Transverse colon (tissue), 4 donors: Measurements from ENCODE around the gene TGFB1I1. TPM values are rescaled to one million over a fixed set of nuclear protein-coding genes. Genes with fewer than 3 reads are reported as not detected.

Source experiments
- DNase-seq: peaks from one replicate; pipeline ENCODE4 v3.0.0-alpha.2; 2019
- H3K27ac ChIP-seq, 4 donors: fragments of 200-600 bp; sonication (generic); 2 replicates each; pipeline ENCODE4 v1.5.1; 2016 to 2018; ENCODE audit warnings: inconsistent platforms in 4 of 4
- H3K27me3 ChIP-seq: fragments of 200-600 bp; sonication (generic); 2 replicates; pipeline ENCODE4 v1.5.1; 2017; ENCODE audit warnings: inconsistent platforms
- H3K36me3 ChIP-seq, 4 donors: fragments of 200-600 bp; sonication (generic); 2 replicates each; pipeline ENCODE4 v1.5.1; 2017 to 2019; ENCODE audit warnings: inconsistent platforms in 4 of 4
- H3K4me1 ChIP-seq, 4 donors: fragments of 200-600 bp; sonication (generic); 2 replicates each; pipeline ENCODE4 v1.5.1; 2017 to 2020; ENCODE audit warnings: inconsistent platforms in 4 of 4
- H3K4me3 ChIP-seq, 4 donors: fragments of 200-600 bp; sonication (generic); 1 replicate in 1 of 4; 2 replicates in 3 of 4; pipeline versions ENCODE4 v1.5.1 to v1.6.1; 2017 to 2019; ENCODE audit warnings: inconsistent platforms in 4 of 4
- H3K9me3 ChIP-seq, 2 donors: fragments of 200-600 bp; sonication (generic); 2 replicates each; pipeline ENCODE4 v1.5.1; 2017 to 2019; ENCODE audit warnings: inconsistent platforms in 2 of 2
- CTCF ChIP-seq, 5 experiments: fragments of 200-600 bp in 3 of 5; fragments of 450-650 bp in 2 of 5; sonication (generic) in 3 of 5; IDR thresholded peaks; 1 replicate in 2 of 5; 2 replicates in 3 of 5; pipeline ENCODE4 v1.5.1; 2016 to 2017; ENCODE audit warnings: antibody characterized with exemption in 5 of 5, inconsistent platforms in 3 of 5, mild to moderate bottlenecking in 2 of 5, moderate library complexity in 1 of 5
- EP300 ChIP-seq: sonication (generic); formaldehyde crosslinking; IDR thresholded peaks from one replicate; pipeline ENCODE4 v1.6.1; 2017; ENCODE audit warnings: antibody characterized with exemption, low read depth
- POLR2A ChIP-seq: fragments of 450-650 bp; IDR thresholded peaks from one replicate; pipeline ENCODE4 v1.6.1; 2016; ENCODE audit warnings: antibody characterized with exemption, mild to moderate bottlenecking, moderate library complexity
- POLR2AphosphoS5 ChIP-seq, 3 donors: sonication (generic); formaldehyde crosslinking; IDR thresholded peaks; one replicate each; pipeline ENCODE4 v1.6.1; 2016; ENCODE audit warnings: antibody characterized with exemption in 3 of 3
- WGBS, 2 donors: methylation state at CpG; one replicate each; pipeline ENCODE4 v1.1.5; 2018; ENCODE audit warnings: low coverage in 1 of 2; 5-methylcytosine and 5-hydroxymethylcytosine counted together
- in situ Hi-C, 4 donors: fragments of 200-750 bp; cut with MboI; loops; one replicate each; pipeline versions ENCODE4 v1.15.0 to v1.15.1; 2017; ENCODE audit warnings: low sequenced_read_pairs in 3 of 4, low pct_ligation_motif_present in 1 of 4, low pct_unique_long_range_greater_than_20kb in 1 of 4
- intact Hi-C: fragments of 100-400 bp; cut with DNase I; formaldehyde crosslinking; loops from one replicate; pipeline ENCODE4 v1.15.1; 2023; ENCODE audit warnings: low total_unique reads
- total RNA-seq, 4 donors: library from RNA; depleted of rRNA; stranded (reverse); fragments of >200 nt; gene quantifications; one replicate each; pipeline ENCODE4 v1.1.0, GENCODE V29; 2016

Gene TGFB1I1
- total RNA-seq, 4 donors from 2014 or later, result 43.0 to 102 (median 61.4) TPM

- in situ Hi-C loops, result loop anchor here in 2 of 4 donors (25.0 kb wide), 2 partner anchors 422 to 478 kb away; partner anchors contain the start of gene HSD3B7 (in 1 of the 2)
- Histone ChIP-seq H3K4me3 (no peak overlapping the region), H3K4me1 (peaks cover 6 to 9% (median 8%) of the 10 kb centered on the region in 4 donors), H3K27me3 (no peaks in the 10 kb centered on the region), H3K9me3 (no peaks in the 10 kb centered on the region), H3K27ac (no peak overlapping the region), H3K36me3 (peaks cover 0 to 10% (median 2%) of the 10 kb centered on the region in 4 donors)
- 95% methylated on average over 17 of the region's 17 CpGs; no CpG with 5 or more reads in 1 of the 2 donors for WGBS, 2 donors
- no peak for DNase-seq
- intact Hi-C loops, result no loop called here
- no peak for TF ChIP-seq POLR2A
- TF ChIP-seq CTCF (IDR thresholded peaks at IDR 0.05), result no peak
- no peak for TF ChIP-seq EP300
- no peak for TF ChIP-seq POLR2AphosphoS5 (IDR thresholded peaks at IDR 0.05)
Observed at GRCh38 chr16:31464781-31465260, 7.1 kb upstream of the TGFB1I1 start.

DNA sequence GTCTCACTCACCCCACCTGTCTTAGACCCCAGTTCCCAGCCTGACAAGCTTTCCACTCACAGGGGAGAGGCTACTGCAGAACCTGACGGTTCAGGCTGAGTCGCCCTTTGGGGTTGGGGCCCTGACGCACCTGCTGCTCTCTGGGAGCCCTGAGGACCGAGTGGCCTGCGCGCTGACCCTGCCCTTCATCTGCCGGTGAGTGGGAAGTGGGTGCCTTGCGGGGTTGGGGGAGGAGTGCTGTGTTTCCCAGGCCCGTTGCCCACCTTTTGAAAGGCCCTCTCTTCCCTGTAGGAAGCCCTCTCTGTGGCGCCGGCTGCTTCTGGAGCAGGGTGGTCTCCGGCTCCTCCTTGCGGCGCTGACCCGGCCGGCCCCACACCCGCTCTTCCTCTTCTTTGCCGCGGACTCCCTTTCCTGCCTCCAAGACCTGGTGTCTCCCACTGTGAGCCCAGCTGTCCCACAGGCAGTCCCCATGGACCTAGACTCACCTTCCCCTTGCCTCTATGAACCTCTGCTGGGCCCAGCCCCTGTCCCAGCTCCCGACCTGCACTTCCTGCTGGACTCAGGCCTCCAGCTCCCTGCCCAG lies 6.1 kb upstream of the TGFB1I1 start:
- Histone ChIP-seq H3K36me3 (peaks cover 0 to 10% (median 2%) of the 10 kb centered on the region in 4 donors), H3K27me3 (no peaks in the 10 kb centered on the region), H3K4me3 (no peak overlapping the region), H3K9me3 (no peaks in the 10 kb centered on the region), H3K4me1 (peaks cover under 1 to 5% (median 2%) of the 10 kb centered on the region in 4 donors), H3K27ac (no peak overlapping the region)
- 96 to 97% methylated on average over 4 to 20 of the region's 20 CpGs for WGBS, 2 donors
- in situ Hi-C loops (loop anchor here in 2 of 4 donors (25.0 kb wide), 2 partner anchors 421 to 479 kb away; partner anchors contain the start of gene HSD3B7 (in 1 of the 2)), intact Hi-C loops (no loop called here)
- TF ChIP-seq EP300, result no peak
- no peak for TF ChIP-seq POLR2AphosphoS5 (IDR thresholded peaks at IDR 0.05)
- no peak for TF ChIP-seq POLR2A
- TF ChIP-seq CTCF (IDR thresholded peaks at IDR 0.05), result no peak
- DNase-seq, result no peak

DNA sequence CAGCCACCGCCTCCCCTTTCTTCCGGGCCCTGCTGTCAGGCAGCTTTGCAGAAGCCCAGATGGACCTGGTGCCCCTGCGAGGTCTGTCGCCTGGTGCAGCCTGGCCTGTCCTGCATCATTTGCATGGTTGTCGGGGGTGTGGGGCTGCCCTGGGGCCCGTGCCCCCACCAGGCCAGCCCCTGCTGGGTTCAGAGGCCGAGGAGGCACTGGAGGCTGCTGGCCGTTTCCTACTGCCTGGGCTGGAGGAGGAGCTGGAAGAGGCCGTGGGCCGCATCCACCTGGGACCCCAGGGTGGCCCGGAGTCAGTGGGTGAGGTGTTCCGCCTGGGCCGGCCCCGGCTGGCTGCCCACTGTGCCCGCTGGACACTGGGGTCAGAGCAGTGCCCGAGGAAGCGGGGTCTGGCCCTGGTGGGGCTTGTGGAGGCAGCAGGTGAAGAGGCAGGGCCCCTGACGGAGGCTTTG lies 5.5 kb upstream of the TGFB1I1 start:
- intact Hi-C loops (no loop called here), in situ Hi-C loops (loop anchor here in 2 of 4 donors (25.0 kb wide), 2 partner anchors 421 to 479 kb away; partner anchors contain the start of gene HSD3B7 (in 1 of the 2))
- no peaks in the 10 kb centered on the region for H3K9me3 ChIP-seq
- H3K27ac ChIP-seq, result no peak overlapping the region
- WGBS, 2 donors, result 95 to 100% methylated on average over 1 to 16 of the region's 18 CpGs
- H3K4me3 ChIP-seq, result no peak overlapping the region
- peaks cover 3 to 10% (median 7%) of the 10 kb centered on the region in 4 donors for H3K4me1 ChIP-seq
- no peak for DNase-seq
- peaks cover 0 to 10% (median 2%) of the 10 kb centered on the region in 4 donors for H3K36me3 ChIP-seq
- no peaks in the 10 kb centered on the region for H3K27me3 ChIP-seq
- TF ChIP-seq POLR2A, result no peak
- TF ChIP-seq POLR2AphosphoS5 (IDR thresholded peaks at IDR 0.05), result no peak
- no peak for TF ChIP-seq EP300
- no peak for TF ChIP-seq CTCF (IDR thresholded peaks at IDR 0.05)

GRCh38 chr16:31467151-31467773 lies 4.7 kb upstream of the TGFB1I1 start:
- 87 to 100% methylated on average over 2 to 5 of the region's 5 CpGs for WGBS, 2 donors
- TF ChIP-seq EP300 (no peak), POLR2AphosphoS5 (IDR thresholded peaks at IDR 0.05) (no peak), POLR2A (no peak), CTCF (IDR thresholded peaks at IDR 0.05) (no peak)
- Histone ChIP-seq H3K9me3 (no peaks in the 10 kb centered on the region), H3K4me1 (peaks cover 8 to 15% (median 12%) of the 10 kb centered on the region in 4 donors), H3K27ac (no peak overlapping the region), H3K4me3 (no peak overlapping the region), H3K36me3 (peaks cover 0 to 10% (median 2%) of the 10 kb centered on the region in 4 donors), H3K27me3 (no peaks in the 10 kb centered on the region)
- intact Hi-C loops, result no loop called here
- DNase-seq, result no peak
- in situ Hi-C loops, result loop anchor here in 2 of 4 donors (25.0 kb wide), 2 partner anchors 420 to 480 kb away; partner anchors contain the start of gene HSD3B7 (in 1 of the 2)
